22Rv1 (cell line): ENCODE measurements around the gene ANAPC1.
"Not testable (repeated sequence)": the region's sequence is repeated elsewhere in the genome, so short reads cannot be mapped to it uniquely, and the experiment has no call there.

Source experiments
- ZFX ChIP-seq: fragments of 450-650 bp; IDR thresholded peaks from 2 replicates; pipeline ENCODE4 v1.6.1; 2017; ENCODE audit warnings: antibody characterized with exemption, borderline replicate concordance
- TF ChIP-seq, protein P1 (sequence below): fragments of 450-650 bp; IDR thresholded peaks from 2 replicates; pipeline ENCODE4 v1.5.1; 2017; ENCODE audit warnings: mild to moderate bottlenecking

DNA sequence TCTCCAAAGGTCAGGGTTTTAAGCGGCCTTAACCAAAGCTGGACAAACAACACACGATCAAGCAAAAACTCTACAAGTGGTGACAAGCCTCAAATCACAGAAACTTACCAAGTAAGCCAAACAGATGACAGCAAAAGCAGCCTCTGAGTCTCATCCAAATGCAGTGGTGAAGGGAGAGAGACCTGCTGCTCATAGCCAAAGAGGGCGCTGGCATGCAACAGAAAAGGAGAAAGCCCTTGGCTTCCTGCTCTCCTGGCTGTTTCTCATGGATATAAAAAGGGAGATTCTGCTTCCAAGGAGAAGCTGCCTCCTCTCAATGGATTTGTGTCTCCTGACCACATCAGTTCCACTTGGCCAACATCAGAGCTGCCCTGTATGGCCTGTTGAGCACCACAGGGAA is 142.5 kb downstream of the ANAPC1 start:
- TF ChIP-seq, protein P1, sequence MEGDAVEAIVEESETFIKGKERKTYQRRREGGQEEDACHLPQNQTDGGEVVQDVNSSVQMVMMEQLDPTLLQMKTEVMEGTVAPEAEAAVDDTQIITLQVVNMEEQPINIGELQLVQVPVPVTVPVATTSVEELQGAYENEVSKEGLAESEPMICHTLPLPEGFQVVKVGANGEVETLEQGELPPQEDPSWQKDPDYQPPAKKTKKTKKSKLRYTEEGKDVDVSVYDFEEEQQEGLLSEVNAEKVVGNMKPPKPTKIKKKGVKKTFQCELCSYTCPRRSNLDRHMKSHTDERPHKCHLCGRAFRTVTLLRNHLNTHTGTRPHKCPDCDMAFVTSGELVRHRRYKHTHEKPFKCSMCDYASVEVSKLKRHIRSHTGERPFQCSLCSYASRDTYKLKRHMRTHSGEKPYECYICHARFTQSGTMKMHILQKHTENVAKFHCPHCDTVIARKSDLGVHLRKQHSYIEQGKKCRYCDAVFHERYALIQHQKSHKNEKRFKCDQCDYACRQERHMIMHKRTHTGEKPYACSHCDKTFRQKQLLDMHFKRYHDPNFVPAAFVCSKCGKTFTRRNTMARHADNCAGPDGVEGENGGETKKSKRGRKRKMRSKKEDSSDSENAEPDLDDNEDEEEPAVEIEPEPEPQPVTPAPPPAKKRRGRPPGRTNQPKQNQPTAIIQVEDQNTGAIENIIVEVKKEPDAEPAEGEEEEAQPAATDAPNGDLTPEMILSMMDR = not testable (repeated sequence)
- not testable (repeated sequence) for TF ChIP-seq ZFX
